ENCODE results near the gene DOCK2. TPM values are rescaled to one million over a fixed set of nuclear protein-coding genes. Genes with fewer than 3 reads are reported as not detected.
"Not testable (repeated sequence)": the region's sequence is repeated elsewhere in the genome, so short reads cannot be mapped to it uniquely, and the experiment has no call there.

Gene DOCK2
- total and polyA plus RNA-seq, 3 donors from 2014 or later: 6.8 to 8.9 (median 7.3) TPM

DNA sequence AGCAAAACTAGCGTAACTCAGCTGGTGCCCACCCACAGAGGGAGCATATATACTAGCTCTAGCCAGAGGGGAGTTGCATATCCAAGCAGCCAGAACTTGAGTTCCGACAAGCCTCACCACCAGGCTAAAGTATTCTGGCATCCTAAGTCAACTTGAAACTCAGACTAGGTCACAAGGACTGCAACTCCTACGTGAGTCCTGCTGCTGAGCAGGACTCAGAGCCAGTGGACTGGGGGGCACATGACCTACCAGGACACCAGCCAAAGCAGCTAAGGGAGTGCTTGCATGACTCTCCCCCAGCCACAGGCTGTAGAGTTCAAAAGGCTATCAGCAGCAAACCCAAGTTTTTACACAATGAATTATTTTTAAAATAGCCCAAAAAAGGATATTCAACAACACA is 27.4 kb upstream of the DOCK2 start:
- intact Hi-C loops (cut with DNase I; ENCODE audit: low total_unique reads): no loop called here
- Histone ChIP-seq H3K4me1 (no peaks in the 10 kb centered on the region), H3K36me3 (ENCODE audit: low read depth, missing control alignments) (no peaks in the 10 kb centered on the region), H3K27ac (no peak overlapping the region), H3K4me3 (no peak overlapping the region), H3K9me3 (no peaks in the 10 kb centered on the region), H3K27me3 (no peaks in the 10 kb centered on the region)
- no peak for TF ChIP-seq POLR2A (IDR thresholded peaks at IDR 0.05)
- TF ChIP-seq, protein P1, sequence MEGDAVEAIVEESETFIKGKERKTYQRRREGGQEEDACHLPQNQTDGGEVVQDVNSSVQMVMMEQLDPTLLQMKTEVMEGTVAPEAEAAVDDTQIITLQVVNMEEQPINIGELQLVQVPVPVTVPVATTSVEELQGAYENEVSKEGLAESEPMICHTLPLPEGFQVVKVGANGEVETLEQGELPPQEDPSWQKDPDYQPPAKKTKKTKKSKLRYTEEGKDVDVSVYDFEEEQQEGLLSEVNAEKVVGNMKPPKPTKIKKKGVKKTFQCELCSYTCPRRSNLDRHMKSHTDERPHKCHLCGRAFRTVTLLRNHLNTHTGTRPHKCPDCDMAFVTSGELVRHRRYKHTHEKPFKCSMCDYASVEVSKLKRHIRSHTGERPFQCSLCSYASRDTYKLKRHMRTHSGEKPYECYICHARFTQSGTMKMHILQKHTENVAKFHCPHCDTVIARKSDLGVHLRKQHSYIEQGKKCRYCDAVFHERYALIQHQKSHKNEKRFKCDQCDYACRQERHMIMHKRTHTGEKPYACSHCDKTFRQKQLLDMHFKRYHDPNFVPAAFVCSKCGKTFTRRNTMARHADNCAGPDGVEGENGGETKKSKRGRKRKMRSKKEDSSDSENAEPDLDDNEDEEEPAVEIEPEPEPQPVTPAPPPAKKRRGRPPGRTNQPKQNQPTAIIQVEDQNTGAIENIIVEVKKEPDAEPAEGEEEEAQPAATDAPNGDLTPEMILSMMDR (IDR thresholded peaks at IDR 0.05): no peak
- DNase-seq: peak; percentile 84
- 34 to 65% methylated on average over 3 of the region's 3 CpGs for WGBS, 2 donors

GRCh38 chr5:169610606-169611005 is 26.5 kb upstream of the DOCK2 start:
- no peaks in the 10 kb centered on the region for H3K36me3 ChIP-seq (ENCODE audit: low read depth, missing control alignments)
- no peak overlapping the region for H3K4me3 ChIP-seq
- no peaks in the 10 kb centered on the region for H3K9me3 ChIP-seq
- intact Hi-C loops (cut with DNase I; ENCODE audit: low total_unique reads): no loop called here
- 78 to 84% methylated on average over 4 of the region's 4 CpGs for WGBS, 2 donors
- DNase-seq: no peak
- H3K4me1 ChIP-seq: no peaks in the 10 kb centered on the region
- TF ChIP-seq, protein P1 (IDR thresholded peaks at IDR 0.05): no peak
- TF ChIP-seq POLR2A (IDR thresholded peaks at IDR 0.05): no peak
- H3K27me3 ChIP-seq: no peaks in the 10 kb centered on the region
- H3K27ac ChIP-seq: no peak overlapping the region

- DNase-seq: no peak
- H3K4me1 ChIP-seq: no peaks in the 10 kb centered on the region
- 72 to 74% methylated on average over 1 of the region's 1 CpG for WGBS, 2 donors
- H3K27ac ChIP-seq: no peak overlapping the region
- no peaks in the 10 kb centered on the region for H3K9me3 ChIP-seq
- TF ChIP-seq, protein P1 (IDR thresholded peaks at IDR 0.05): no peak
- no peak for TF ChIP-seq POLR2A (IDR thresholded peaks at IDR 0.05)
- H3K4me3 ChIP-seq: no peak overlapping the region
- intact Hi-C loops (cut with DNase I; ENCODE audit: low total_unique reads): no loop called here
- no peaks in the 10 kb centered on the region for H3K27me3 ChIP-seq
- H3K36me3 ChIP-seq (ENCODE audit: low read depth, missing control alignments): no peaks in the 10 kb centered on the region
Observed at GRCh38 chr5:169615561-169615960, 21.5 kb upstream of the DOCK2 start.

DNA sequence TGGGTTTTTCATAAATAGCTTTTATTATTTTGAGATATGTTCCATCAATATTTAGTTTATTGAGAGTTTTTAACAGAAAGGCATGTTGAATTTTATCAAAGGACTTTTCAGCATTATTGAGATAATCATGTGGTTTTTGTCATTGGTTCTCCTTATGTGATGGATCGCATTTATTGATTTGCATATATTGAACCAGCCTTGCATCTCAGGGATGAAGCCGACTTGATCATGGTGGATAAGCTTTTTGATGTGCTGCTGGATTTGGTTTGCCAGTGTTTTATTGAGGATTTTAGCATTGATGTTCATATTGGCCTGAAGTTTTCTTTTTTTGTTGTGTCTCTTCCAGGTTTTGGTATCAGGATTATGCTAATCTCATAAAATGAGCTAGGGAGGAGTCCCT is 12.8 kb upstream of the DOCK2 start:
- intact Hi-C loops (cut with DNase I; ENCODE audit: low total_unique reads); H3K9me3 ChIP-seq; H3K36me3 ChIP-seq (ENCODE audit: low read depth, missing control alignments); H3K4me1 ChIP-seq; DNase-seq; H3K27ac ChIP-seq; H3K27me3 ChIP-seq; H3K4me3 ChIP-seq: not testable (repeated sequence)
- 91 to 100% methylated on average over 2 of the region's 2 CpGs for WGBS, 2 donors

DNA sequence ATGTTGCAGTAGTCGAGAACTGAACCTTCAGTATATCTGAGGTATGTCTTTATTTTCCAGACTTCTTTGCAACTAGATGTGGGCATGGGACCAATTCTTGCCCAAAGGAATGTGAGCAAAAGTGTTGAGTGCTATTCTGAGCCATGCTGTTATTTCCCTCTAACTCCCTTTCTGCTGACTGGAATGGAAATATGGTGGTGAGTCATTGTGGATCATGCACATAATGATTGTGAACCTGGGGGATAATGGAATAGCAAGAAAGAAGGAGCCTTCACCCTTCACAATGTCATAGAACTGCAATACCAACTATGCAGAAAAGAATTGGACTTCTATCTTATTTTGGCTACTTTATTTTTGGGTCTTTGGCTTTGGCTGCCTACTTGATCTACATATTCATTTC is 10.3 kb upstream of the DOCK2 start:
- Histone ChIP-seq H3K9me3 (no peaks in the 10 kb centered on the region), H3K27ac (no peak overlapping the region), H3K4me3 (no peak overlapping the region), H3K36me3 (ENCODE audit: low read depth, missing control alignments) (no peaks in the 10 kb centered on the region), H3K27me3 (no peaks in the 10 kb centered on the region), H3K4me1 (no peaks in the 10 kb centered on the region)
- DNase-seq: no peak
- TF ChIP-seq, protein P1 (IDR thresholded peaks at IDR 0.05): no peak
- no peak for TF ChIP-seq POLR2A (IDR thresholded peaks at IDR 0.05)
- 78 to 91% methylated on average over 1 of the region's 1 CpG for WGBS, 2 donors
- intact Hi-C loops (cut with DNase I; ENCODE audit: low total_unique reads): no loop called here
